Activated T-helper 2 cell treated with anti-CD3 and anti-CD28 coated beads, Interferon-gamma antibody, Interleukin-2, Interleukin-4, amounts not matched to agents 10 μg/mL and 5 μg/mL and 100 μg/mL, durations not matched to agents 14 hours and 24 hours and 36 hours (primary cell): Measurements from ENCODE around the gene INPP5B. TPM values are rescaled to one million over a fixed set of nuclear protein-coding genes. Genes with fewer than 3 reads are reported as not detected.
A peak's percentile ranks its signal among the peaks of the same experiment; 100 is the strongest.

Experiments
- DNase-seq: peaks from one replicate; pipeline ENCODE4 v3.0.0; 2021; ENCODE audit warnings: low spot score
- H3K27ac Mint-ChIP-seq: one replicate; pipeline ENCODE4 v1.8.0; 2021; ENCODE audit warnings: mixed read lengths
- H3K27me3 Mint-ChIP-seq: one replicate; pipeline ENCODE4 v1.8.0; 2021; ENCODE audit warnings: low read depth, mixed read lengths
- H3K36me3 Mint-ChIP-seq: one replicate; pipeline ENCODE4 v1.8.0; 2021; ENCODE audit warnings: low read depth, mixed read lengths
- H3K4me1 Mint-ChIP-seq: one replicate; pipeline ENCODE4 v1.8.0; 2021; ENCODE audit warnings: low read depth, mixed read lengths
- H3K4me3 Mint-ChIP-seq: one replicate; pipeline ENCODE4 v1.8.0; 2021; ENCODE audit warnings: low read depth, mild to moderate bottlenecking, moderate library complexity, mixed read lengths
- H3K9me3 Mint-ChIP-seq: one replicate; pipeline ENCODE4 v1.8.0; 2021; ENCODE audit warnings: mixed read lengths
- intact Hi-C: fragments of 100-400 bp; cut with micrococcal nuclease; formaldehyde crosslinking; loops from one replicate; pipeline ENCODE4 v1.15.1; 2023
- total RNA-seq: library from RNA; stranded (reverse); gene quantifications from 2 replicates; pipeline ENCODE4 v1.2.3, GENCODE V29; 2022

Gene INPP5B
- total RNA-seq, 1 donor from 2014 or later: 23.1 TPM

DNA sequence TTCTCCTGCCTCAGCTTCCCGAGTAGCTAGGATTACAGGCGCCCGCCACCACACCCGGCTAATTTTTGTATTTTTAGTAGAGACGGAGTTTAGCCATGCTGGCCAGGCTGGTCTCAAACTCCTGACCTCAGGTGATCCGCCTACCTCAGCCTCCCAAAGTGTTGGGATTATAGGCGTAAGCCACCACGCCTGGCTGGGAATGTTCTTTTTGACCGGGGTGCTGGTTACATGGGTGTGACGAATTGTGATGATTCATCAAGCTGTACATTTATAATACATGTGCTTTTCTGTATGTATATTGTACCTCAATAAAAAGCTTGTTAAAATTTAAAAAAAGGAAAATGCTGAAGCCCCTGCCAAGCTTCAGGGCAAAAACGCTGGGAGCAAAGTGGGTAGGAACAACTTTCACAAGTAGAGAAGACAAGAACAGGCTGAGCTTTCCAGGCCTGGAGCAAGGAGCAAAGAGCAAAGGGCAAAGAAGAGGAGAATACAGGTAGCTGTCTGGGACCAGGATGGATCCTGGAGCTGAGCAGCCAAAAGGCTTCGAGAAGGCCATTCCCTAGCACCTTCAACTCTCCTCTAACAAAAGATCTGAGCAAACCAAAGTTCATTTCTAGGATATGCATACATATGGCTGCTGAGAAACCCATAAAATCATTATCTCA is 118.3 kb downstream of the INPP5B start:
- Mint-ChIP-seq H3K27me3 (no peaks in the 10 kb centered on the region), H3K36me3 (peaks cover 41% of the 10 kb centered on the region), H3K4me3 (no peak overlapping the region), H3K27ac (no peak overlapping the region), H3K9me3 (no peaks in the 10 kb centered on the region), H3K4me1 (peaks cover 12% of the 10 kb centered on the region)
- intact Hi-C loops: no loop called here
- DNase-seq: no peak

DNA sequence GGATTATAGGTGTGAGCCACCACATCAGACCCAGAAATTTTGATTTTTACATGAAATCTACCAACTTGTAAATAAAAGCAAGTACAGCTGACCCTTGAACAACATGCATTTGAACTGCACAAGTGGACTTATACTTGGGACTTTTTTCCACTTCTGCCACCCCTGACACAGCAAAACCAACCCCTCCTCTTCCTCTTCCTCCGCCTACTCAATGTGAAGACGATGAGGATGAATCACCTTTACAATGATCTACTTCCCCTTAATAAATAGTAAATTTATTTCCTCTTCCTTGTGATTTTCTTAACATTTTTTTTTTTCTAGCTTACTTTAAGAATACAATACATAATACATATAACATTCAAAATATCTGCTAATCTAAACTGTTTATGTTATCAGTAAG is 121.3 kb downstream of the INPP5B start:
- H3K4me1 Mint-ChIP-seq: peaks cover 15% of the 10 kb centered on the region
- intact Hi-C loops: no loop called here
- H3K9me3 Mint-ChIP-seq: no peaks in the 10 kb centered on the region
- H3K27ac Mint-ChIP-seq: peak overlapping the region; percentile 19
- H3K27me3 Mint-ChIP-seq: no peaks in the 10 kb centered on the region
- DNase-seq: no peak
- peaks cover 48% of the 10 kb centered on the region for H3K36me3 Mint-ChIP-seq
- no peak overlapping the region for H3K4me3 Mint-ChIP-seq

DNA sequence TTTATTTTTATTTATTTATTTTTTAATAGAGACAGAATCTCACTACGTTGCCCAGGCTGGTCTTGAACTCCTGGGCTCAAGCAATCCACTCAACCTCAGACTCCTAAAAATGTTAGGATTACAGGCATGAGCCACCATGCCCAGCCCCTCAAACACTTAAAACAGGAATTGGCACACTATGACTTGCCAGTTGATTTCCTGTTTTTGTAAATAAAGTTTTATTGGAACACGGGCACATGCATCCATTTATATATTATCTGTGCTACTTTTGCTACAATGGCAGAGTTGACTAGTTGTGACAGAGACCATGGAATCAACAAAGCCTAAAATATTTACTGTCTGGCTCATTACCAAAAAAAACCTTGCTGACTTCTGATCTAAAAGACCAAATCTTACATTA is 122.9 kb downstream of the INPP5B start:
- Mint-ChIP-seq H3K4me1 (peaks cover 16% of the 10 kb centered on the region), H3K27me3 (no peaks in the 10 kb centered on the region), H3K4me3 (no peak overlapping the region), H3K9me3 (no peaks in the 10 kb centered on the region), H3K27ac (no peak overlapping the region), H3K36me3 (peaks cover 47% of the 10 kb centered on the region)
- no peak for DNase-seq
- intact Hi-C loops: no loop called here

DNA sequence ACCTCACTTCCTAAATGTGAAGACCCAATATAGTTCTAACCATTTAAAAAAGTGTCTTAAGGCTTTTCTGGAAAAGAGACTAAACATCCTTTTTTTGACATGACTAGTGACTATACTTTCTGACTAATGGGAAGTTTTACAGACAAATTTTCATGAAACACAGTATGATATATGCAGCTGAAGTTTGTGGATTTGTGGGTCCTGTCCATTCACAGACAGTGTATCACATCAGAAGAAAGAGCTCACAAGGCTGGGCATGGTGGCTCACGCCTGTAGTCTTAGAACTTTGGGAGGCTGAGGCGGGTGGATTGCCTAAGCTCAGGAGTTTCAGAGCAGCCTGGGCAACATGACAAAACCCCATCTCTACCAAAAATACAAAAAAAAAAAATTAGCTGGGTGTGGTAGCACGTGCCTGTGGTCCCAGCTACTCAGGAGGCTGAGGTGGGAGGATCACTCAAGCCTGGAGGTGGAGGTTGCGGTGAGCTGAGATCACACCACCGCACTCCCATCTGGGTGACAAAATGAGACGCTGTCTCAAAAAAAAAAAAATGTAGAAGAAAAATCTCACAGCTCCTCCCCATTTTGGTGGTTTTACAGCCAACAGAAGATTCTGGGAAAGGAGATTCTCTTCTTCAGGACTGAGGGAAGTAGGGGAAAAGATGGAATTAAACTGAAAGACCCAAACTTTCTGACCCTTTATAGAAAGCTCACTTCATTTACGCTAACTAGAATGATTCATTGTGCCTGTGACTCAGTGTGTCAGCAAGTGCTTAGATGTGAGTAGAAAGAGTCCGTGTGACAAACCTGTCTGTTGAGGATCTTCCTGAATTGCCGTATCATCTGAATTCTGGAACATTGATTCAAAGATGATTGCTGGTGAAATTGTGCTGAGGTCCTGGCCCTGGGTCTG is 123.7 kb downstream of the INPP5B start:
- intact Hi-C loops: no loop called here
- Mint-ChIP-seq H3K27ac (peak overlapping the region; percentile 67), H3K36me3 (peaks cover 43% of the 10 kb centered on the region), H3K9me3 (no peaks in the 10 kb centered on the region), H3K27me3 (no peaks in the 10 kb centered on the region), H3K4me3 (no peak overlapping the region), H3K4me1 (peaks cover 16% of the 10 kb centered on the region)
- no peak for DNase-seq

DNA sequence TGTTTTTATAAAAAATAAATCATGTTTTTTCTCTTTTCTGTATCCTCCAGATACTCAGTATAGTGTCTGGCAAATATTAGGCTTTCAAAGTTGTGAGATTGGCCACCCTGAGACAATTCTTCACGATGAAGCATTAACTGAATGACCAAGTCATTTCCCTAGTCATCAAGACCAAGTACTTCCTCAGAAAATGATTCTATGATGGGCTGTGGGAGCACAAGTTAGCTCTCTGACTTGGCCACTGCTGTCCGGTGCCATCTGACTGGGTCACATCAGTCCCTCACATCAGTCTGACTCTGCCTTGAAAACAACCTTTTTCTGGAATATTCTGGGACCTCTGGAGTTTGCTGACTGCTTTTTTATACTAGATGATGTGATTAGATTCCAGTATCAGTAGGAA is 125.4 kb downstream of the INPP5B start:
- H3K27me3 Mint-ChIP-seq: no peaks in the 10 kb centered on the region
- no peak overlapping the region for H3K4me3 Mint-ChIP-seq
- peaks cover 36% of the 10 kb centered on the region for H3K36me3 Mint-ChIP-seq
- peaks cover 16% of the 10 kb centered on the region for H3K4me1 Mint-ChIP-seq
- H3K9me3 Mint-ChIP-seq: no peaks in the 10 kb centered on the region
- no peak for DNase-seq
- intact Hi-C loops: no loop called here
- no peak overlapping the region for H3K27ac Mint-ChIP-seq

DNA sequence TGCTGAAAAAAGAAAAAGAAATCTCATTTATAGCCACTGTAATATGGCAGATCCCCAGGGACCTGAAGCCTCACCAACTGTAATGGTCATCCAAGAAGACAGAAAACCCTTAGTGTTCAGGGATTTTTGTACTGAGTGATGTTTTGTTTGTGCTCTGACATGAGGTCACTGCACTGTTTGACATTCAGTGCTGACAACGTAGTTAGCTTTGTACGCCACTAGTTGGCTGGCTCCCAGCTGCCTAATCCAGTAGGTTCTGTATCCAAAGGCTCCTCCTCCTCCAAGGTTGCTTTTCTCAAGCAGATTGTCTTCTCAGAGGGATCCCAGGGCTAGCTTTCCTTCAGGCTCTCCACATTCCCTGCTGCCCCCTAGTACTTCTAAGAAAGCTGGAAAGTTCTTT is 129.4 kb downstream of the INPP5B start:
- intact Hi-C loops: no loop called here
- no peaks in the 10 kb centered on the region for H3K9me3 Mint-ChIP-seq
- H3K27ac Mint-ChIP-seq: no peak overlapping the region
- no peaks in the 10 kb centered on the region for H3K27me3 Mint-ChIP-seq
- no peak overlapping the region for H3K4me3 Mint-ChIP-seq
- H3K4me1 Mint-ChIP-seq: peaks cover 1% of the 10 kb centered on the region
- H3K36me3 Mint-ChIP-seq: peaks cover 25% of the 10 kb centered on the region
- DNase-seq: no peak

DNA sequence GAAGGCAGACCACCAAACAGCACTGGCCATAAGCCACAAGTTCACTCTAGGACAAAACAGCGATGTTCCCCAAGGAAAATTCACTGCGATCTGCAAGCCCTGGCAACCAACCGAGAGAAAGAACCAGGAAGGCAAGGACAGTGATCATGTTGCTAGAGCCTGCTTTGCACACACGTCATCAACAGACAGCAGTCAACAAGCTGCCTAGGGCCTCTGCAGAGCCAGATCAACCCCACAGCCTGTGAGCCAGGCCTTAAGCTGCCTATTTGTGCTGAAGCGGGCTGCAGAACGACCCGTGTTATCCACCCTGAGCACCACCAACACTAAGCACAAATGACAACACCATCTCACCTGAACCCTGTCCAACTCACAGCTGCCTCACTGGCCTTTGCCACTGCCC is 132.6 kb downstream of the INPP5B start:
- no peaks in the 10 kb centered on the region for H3K27me3 Mint-ChIP-seq
- H3K9me3 Mint-ChIP-seq: no peaks in the 10 kb centered on the region
- no peak overlapping the region for H3K27ac Mint-ChIP-seq
- peaks cover 10% of the 10 kb centered on the region for H3K36me3 Mint-ChIP-seq
- no peak overlapping the region for H3K4me3 Mint-ChIP-seq
- H3K4me1 Mint-ChIP-seq: peaks cover 12% of the 10 kb centered on the region
- intact Hi-C loops: loop anchor here (5.0 kb wide), 1 partner anchor 198 kb away; the partner anchor contains the start of gene UTP11
- no peak for DNase-seq

DNA sequence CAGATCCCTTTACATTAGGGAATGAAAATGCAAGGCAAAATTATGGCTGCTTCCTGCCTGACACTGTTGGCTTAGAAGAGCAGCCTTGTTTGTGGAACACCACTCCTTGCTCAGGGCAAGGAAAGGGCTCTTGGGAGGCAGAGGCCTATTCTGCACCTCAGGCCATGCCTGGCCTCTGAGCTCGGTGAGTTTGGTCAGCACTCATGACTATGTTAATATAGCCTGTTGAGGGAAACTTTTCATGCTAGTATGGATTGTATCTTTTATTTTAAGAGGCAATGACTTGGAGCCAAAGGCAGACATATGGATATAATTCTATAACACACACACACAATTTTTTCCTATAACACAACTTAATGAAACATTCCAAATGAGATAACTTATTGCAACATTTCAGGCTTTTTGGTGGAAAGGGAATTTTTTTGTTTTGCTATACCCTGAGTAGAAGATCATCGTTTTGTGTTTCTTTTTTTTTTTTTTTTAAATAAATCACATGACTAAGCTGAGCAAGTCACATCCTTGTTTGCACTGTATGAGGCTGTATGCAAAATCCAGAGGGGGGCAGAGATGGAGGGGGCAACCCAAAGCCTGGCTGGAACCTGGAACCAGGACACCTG is 133.2 kb downstream of the INPP5B start:
- no peaks in the 10 kb centered on the region for H3K27me3 Mint-ChIP-seq
- H3K4me3 Mint-ChIP-seq: no peak overlapping the region
- no peak overlapping the region for H3K27ac Mint-ChIP-seq
- peaks cover 10% of the 10 kb centered on the region for H3K36me3 Mint-ChIP-seq
- no peak for DNase-seq
- intact Hi-C loops: loop anchor here (5.0 kb wide), 1 partner anchor 199 kb away; the partner anchor contains the start of gene UTP11
- H3K9me3 Mint-ChIP-seq: no peaks in the 10 kb centered on the region
- peaks cover 18% of the 10 kb centered on the region for H3K4me1 Mint-ChIP-seq

DNA sequence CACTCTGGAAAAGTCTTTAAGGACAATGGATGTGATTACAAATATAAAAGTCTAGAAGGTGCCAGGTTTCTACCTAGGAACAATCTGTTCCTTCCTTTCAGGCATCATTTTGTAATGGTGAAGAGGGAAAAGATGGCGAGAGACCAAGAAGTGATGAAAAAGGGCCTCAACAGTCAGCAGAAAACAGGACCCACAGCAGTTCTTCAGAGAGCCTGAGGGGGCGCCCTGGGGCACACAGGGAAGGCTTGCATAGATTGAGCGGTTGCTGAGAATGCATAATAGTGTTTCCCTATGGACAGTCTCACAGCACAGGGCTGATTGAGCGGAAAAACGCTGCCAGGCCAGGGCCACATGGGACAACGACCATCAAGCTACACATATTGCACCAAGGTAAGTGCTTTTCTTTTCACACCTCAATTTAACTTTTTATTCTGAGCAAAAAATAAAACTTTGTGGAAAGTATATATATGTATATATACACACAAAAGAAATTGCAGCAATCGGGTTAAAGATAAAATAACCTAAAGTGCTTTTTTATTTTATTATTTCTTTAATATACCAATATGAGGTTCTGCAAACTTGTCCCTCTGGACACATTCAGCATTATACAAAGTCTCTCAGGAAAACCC is 135.7 kb downstream of the INPP5B start:
- peaks cover 23% of the 10 kb centered on the region for H3K4me1 Mint-ChIP-seq
- H3K9me3 Mint-ChIP-seq: no peaks in the 10 kb centered on the region
- peaks cover 24% of the 10 kb centered on the region for H3K36me3 Mint-ChIP-seq
- no peaks in the 10 kb centered on the region for H3K27me3 Mint-ChIP-seq
- peak; percentile 61 for DNase-seq
- H3K4me3 Mint-ChIP-seq: peak overlapping the region; percentile 24
- no peak overlapping the region for H3K27ac Mint-ChIP-seq
- intact Hi-C loops: loop anchor here (1.0 to 5.0 kb wide), 2 partner anchors 49 to 201 kb away; partner anchors contain the start of gene UTP11

Other genes with a start within 250 kb of the INPP5B start
- gene EPHA10, start 181.9 kb downstream of the INPP5B start, total RNA-seq: 0.21 TPM in 1 of 2 replicates, not detected in the other
- gene MANEAL, start 153.2 kb downstream of the INPP5B start, total RNA-seq: 0.94 and 1.1 TPM in 2 replicates
- 22.6 and 24.5 TPM in 2 replicates for gene C1orf122, start 139.3 kb downstream of the INPP5B start, total RNA-seq
- 45.2 and 46.5 TPM in 2 replicates for gene YRDC, start 138.8 kb downstream of the INPP5B start, total RNA-seq
- gene MTF1, start 87.5 kb downstream of the INPP5B start, total RNA-seq: 24.8 and 27.8 TPM in 2 replicates
- 105 and 112 TPM in 2 replicates for gene SF3A3, start 43.0 kb upstream of the INPP5B start, total RNA-seq
- 30.1 and 33.3 TPM in 2 replicates for gene FHL3, start 58.5 kb upstream of the INPP5B start, total RNA-seq
- 78.8 and 79.0 TPM in 2 replicates for gene UTP11, start 65.7 kb upstream of the INPP5B start, total RNA-seq
- gene POU3F1, start 99.7 kb upstream of the INPP5B start, total RNA-seq: 0.32 and 0.48 TPM in 2 replicates